Measurements from ENCODE around the gene SORBS1.

Gene SORBS1

GRCh38 chr10:95513941-95514392 is 47.2 kb downstream of the SORBS1 start:
- DNase-seq (ENCODE audit: low read depth in 2 of 2) = no peak

GRCh38 chr10:95513008-95513589 is 48.1 kb downstream of the SORBS1 start:
- no peak for DNase-seq (ENCODE audit: low read depth in 2 of 2)

GRCh38 chr10:95511314-95511713 is 49.9 kb downstream of the SORBS1 start:
- no peak for DNase-seq (ENCODE audit: low read depth in 2 of 2)

GRCh38 chr10:95509251-95509650 is 51.9 kb downstream of the SORBS1 start:
- DNase-seq (ENCODE audit: low read depth in 2 of 2) = no peak

- no peak for DNase-seq (ENCODE audit: low read depth in 2 of 2)
Measured at GRCh38 chr10:95508730-95509129, 52.4 kb downstream of the SORBS1 start.

- no peak for DNase-seq (ENCODE audit: low read depth in 2 of 2)
Measured at GRCh38 chr10:95506056-95506737, 55.0 kb downstream of the SORBS1 start.

- DNase-seq (ENCODE audit: low read depth in 2 of 2) = no peak
Measured at GRCh38 chr10:95505641-95506040, 55.5 kb downstream of the SORBS1 start.

GRCh38 chr10:95505084-95505610 is 56.0 kb downstream of the SORBS1 start:
- DNase-seq (ENCODE audit: low read depth in 2 of 2) = no peak

- no peak for DNase-seq (ENCODE audit: low read depth in 2 of 2)
Measured at GRCh38 chr10:95504246-95504691, 56.9 kb downstream of the SORBS1 start.

GRCh38 chr10:95503526-95503925 is 57.6 kb downstream of the SORBS1 start:
- DNase-seq (ENCODE audit: low read depth in 2 of 2) = no peak

- no peak for DNase-seq (ENCODE audit: low read depth in 2 of 2)
Measured at GRCh38 chr10:95503001-95503400, 58.2 kb downstream of the SORBS1 start.

GRCh38 chr10:95502377-95502776 is 58.8 kb downstream of the SORBS1 start:
- no peak for DNase-seq (ENCODE audit: low read depth in 2 of 2)

- no peak for DNase-seq (ENCODE audit: low read depth in 2 of 2)
Measured at GRCh38 chr10:95501203-95502094, 59.7 kb downstream of the SORBS1 start.

- no peak for DNase-seq (ENCODE audit: low read depth in 2 of 2)
Measured at GRCh38 chr10:95500649-95501048, 60.5 kb downstream of the SORBS1 start.

GRCh38 chr10:95500097-95500496 is 61.1 kb downstream of the SORBS1 start:
- no peak for DNase-seq (ENCODE audit: low read depth in 2 of 2)

- DNase-seq (ENCODE audit: low read depth in 2 of 2) = no peak
Measured at GRCh38 chr10:95499482-95499989, 61.6 kb downstream of the SORBS1 start.

- no peak for DNase-seq (ENCODE audit: low read depth in 2 of 2)
Measured at GRCh38 chr10:95496951-95497350, 64.2 kb downstream of the SORBS1 start.

GRCh38 chr10:95496246-95496911 is 64.8 kb downstream of the SORBS1 start:
- DNase-seq (ENCODE audit: low read depth in 2 of 2) = no peak

- no peak for DNase-seq (ENCODE audit: low read depth in 2 of 2)
Measured at GRCh38 chr10:95493862-95494261, 67.3 kb downstream of the SORBS1 start.

GRCh38 chr10:95487994-95488393 is 73.2 kb downstream of the SORBS1 start:
- DNase-seq (ENCODE audit: low read depth in 2 of 2) = no peak

- no peak for DNase-seq (ENCODE audit: low read depth in 2 of 2)
Measured at GRCh38 chr10:95485056-95485844, 75.9 kb downstream of the SORBS1 start.
